HG03103 (cell line): Measurements from ENCODE around the gene CTDSPL.

Experiments
- ATAC-seq: cut with Tn5 transposase; IDR thresholded peaks from one replicate; pipeline ENCODE4 v1.9.1; 2021; ENCODE audit warnings: low read depth; ENCODE audit not compliant: unreplicated experiment

The CTDSPL gene

DNA sequence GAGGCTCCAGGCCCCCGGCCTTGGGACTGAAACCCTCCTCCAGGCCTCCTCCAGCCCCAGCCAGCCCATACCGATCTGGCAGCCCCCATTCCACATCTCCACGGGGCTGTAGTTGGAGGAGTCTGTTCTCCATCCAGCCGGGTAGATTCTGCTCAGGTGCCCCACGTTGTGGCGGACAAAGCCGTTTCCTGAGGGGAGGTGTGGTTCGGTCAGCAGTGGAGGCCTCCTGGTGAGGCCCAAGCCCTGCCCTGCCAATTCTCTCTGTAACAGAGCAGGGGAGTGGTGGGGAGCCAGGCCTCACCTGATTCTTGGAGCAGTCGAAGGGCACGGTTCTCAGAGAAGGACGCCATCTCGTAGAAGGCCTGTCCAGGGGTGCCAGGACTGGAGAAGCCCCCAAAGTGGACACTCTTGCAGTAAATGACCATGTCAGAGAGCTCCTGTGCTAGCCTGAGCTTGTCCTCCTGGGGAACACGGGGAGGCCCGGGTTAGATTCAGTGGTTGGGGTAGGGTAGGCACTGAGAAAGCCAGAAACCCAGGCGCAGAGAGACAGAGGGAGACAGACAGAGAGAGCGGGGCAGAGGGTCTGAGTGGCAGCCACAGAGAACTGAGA, 147.4 kb downstream of the CTDSPL start:
- no peak for ATAC-seq

DNA sequence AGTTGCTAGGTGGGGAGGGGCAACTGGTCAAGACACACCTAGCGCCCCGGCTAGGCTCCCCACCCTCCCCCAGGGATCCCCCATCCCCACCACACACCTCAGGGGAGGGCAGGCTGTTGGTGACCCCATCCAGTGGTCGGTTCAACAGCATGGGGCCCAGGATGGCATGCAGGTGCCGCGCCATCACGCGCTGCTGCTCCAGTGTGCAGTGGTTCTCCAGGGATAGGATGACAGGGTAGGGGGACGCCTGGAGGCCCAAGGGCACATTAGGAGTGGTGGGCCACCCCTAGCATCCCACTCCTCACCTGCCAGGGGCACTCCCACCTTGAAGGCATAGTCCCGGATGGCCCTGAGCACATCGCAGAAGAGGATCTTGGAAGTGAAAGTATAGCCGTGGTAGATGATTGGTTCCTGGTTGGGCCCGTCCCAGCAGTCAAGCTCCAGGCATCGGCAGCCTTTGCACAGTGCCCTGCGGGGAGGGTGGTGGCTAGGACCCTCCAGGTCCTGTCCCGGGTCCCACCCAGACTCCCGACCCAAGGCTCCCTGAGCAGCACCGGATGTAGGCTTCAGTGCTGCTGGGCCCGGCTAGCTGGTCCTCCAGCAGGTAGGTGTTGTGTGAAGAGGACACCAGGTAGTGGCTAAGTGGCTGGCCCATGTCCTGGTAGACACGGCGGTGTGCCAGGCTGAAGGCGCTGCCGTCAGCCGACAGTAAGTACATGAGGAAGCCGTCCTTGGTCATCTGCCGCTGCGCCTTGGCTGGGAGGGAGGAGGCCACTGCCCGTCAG, 148.3 kb downstream of the CTDSPL start:
- no peak for ATAC-seq

DNA sequence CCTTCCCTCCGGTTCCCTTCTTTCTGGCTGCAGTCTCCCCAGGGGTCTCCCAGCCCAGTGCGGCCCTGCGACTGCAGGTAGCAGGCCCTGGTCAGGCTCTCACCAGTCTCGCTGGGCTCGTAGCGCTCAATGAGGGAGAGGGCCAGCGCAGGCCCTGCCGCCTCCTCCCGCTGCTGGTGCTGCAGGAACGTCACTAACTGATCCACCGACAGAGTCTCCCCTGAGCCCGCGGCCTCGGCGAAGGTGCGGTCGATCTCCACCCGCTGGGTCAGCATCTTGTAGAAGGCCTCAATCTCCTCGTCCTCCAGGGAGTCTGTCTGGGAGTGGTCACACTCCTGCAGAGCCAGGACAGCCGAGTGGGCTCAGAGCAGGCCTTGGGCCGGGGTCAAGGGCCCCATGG, 149.4 kb downstream of the CTDSPL start:
- no peak for ATAC-seq

DNA sequence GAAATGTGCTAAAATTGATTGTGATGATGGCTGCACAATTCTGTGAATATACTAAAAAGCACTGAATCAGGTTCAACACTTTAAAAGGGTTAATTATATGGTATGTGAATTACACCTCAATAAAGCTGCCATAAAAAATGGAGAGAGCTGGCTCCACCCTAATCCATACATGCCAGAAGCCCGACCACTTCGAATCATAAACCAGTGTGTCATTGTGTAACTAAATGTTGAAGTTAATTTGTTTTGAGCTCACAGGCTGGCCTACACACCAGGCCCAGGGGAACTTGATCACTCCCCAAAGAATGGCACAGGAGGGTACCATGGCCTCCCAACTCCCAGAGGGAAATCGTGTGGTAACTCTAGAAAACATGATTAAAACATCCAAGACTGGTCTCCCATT, 153.8 kb downstream of the CTDSPL start:
- no peak for ATAC-seq

DNA sequence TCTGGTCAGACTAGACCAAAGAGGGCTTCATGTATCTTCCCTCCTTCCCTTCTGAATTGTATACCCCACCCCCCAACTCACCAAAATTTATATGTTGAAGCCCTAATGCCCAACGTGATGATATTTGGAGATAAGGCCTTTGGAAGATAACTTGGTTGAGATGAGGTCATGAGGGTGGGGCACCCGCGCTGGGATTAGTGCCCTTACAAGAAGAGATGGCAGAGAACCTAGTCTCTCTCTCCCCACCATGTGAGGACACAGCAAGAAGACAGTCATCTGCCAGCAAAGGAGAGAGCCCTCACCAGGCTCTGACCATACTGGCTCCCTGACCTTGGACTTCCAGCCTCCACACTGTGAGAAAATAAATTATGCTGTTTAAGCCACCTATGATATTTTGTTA, 154.3 kb downstream of the CTDSPL start:
- no peak for ATAC-seq

DNA sequence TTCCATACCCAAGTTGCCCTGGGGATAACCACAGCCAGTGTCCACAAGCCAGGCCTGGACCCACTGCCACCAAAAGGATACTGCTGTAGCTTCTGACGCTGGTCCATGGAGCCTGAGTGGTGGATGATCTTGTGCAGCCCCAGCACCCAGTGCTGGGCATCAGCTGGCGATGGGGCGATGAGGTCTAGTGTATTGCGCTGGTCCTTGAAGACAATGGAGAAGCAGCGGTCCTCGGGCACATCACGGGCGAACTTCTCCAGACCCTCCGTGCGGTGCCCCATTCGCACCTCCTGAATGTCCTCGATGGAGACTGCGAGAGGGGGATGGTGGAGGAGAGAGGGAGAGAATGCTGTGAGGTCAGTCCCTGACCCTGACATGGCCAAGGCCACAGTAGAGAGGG, 154.7 kb downstream of the CTDSPL start:
- ATAC-seq, result no peak

DNA sequence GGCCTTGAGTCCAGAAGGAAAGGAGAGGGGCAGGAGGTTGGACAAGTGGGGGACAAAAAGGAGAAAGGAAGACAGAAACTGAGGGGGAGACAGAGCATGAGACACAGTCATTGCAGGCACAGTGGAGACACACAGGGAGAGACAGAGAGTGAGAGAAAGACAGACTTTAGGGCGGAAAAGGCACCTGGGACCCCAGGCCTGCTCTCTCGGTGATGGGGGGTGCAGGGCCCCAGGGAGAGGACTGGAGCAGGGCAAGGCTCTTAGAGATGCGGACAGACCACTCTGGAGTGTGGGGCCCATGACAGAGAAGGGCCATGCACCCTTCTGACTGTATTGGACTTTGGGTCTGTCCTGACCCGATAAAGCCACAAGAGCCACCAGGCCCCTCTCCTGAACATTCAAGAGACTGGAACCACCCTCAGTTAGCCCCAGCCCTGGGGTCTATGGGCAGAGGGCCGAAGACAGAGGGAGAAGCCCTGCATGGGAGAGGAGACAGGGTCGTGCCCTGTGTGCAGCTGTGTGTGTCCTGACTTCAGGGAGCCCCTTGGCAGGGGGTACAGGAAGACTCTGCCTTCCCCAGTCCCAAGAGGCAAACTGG, 155.3 kb downstream of the CTDSPL start:
- no peak for ATAC-seq

DNA sequence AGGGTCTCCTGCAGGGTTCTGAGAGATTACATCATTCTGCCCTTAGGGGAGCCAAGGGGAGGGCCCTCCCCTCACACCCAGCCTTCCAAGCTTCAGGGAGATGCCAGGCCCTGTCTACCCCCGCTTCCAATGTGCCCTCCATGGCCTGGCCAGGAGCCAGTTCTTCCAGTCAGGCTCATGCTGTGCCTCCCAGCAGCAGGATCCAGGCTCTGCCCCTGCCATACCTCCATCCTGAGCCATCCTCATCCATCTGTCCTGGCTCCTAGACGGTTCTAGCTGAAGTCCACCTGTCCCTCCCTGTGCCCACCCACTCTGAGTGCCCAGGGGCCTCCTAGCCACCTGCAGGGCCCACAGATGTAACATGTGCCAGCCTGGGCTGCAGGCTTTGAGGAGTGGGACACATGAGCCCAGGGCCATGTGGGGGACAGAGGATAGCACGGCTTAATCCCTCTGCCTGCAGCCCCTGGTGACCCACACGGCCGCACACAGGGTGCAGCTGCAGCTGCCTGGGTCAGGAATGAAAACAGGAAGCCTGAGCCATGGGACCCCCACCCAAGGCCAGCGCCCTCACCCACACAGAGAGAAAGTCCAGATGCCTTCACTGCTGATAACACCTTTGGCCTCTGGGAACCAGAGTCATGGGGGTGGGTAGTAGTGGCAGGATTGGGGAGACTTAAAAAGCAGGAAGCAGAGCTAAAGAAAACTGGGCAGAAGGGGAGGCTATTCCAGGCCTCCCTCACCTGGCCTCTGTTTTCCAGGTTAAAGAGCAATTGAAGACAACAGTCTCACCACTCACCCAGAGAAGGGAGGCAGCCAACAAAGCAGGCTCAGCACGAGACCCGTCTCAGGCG, 156.0 kb downstream of the CTDSPL start:
- ATAC-seq, result no peak

DNA sequence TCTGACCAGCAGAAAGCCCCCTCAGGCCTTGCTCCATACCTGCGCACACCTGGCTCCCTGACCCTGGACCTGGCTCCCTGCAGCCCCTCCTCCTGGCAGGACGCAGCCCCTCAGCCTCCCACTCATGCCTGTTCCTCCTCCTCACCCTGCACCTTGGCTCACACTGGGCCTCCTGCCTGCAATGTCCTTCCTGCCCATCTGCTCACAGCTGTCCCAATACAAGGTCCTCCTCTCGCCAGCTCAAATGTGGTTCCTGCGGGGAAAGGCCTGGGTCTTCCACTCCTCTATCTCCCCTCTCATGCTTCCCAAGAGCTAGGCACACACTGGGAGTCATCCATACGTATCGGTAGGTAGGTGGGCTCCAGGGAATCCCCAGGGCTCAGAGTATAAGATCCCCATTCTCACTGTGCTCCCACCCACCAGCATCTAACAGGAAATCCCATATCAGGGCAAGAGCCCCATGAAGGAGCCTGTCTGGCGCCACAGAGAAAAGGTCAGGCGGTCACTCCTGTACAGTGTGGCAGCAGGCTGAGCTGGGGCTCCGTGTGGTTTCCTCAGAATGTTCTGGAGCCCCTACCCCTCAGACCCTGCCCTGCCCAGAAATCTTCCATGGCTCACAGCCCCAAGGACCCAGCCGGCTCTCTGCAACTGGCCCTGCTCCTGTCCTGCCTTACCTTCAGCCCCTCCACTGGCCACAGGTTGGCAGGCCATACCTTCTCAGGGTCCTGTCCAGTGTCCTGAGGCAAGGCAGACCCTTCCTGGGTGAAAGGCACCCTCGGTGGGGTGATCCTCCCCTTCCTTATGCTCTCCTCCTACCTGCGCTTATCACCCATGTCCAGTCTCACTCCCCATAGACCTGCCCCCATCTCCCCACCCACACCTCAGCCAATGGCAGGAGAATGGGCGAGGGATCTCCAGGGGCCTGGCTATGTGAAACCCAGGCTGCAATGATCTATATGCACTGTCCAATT, 156.9 kb downstream of the CTDSPL start:
- no peak for ATAC-seq

DNA sequence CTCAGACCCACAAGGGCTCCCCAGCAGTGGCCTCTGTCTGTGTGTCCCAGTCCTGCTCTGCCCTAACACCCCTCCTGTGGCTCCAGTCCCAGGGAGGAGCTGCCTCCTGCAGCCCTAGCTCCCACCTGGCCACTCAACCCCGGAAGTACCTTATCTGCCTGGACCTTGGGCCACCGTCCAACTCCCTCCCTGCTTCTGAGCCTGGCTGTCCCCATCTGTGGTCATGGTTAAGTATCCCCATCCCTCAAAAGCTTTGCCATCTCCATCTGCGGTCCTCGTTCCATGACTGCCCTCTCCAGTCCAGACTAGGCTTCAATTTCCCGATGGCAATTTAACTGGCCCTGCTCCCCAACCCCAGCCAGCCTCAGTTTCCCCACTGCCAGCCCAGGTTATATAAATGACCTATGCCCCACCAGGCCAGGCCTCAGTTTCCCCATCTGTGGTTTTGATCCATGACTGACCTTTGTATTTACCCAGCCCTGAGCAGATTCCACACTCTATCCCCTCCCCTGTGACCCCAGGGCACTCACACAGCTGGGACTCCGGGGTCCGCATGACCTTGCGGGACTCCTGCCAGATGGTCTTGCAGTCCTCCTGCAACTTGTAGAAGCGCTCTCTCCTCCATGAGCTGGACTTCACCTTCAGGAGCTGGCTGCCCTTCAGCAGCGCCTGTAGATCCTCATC, 158.1 kb downstream of the CTDSPL start:
- ATAC-seq, result no peak

DNA sequence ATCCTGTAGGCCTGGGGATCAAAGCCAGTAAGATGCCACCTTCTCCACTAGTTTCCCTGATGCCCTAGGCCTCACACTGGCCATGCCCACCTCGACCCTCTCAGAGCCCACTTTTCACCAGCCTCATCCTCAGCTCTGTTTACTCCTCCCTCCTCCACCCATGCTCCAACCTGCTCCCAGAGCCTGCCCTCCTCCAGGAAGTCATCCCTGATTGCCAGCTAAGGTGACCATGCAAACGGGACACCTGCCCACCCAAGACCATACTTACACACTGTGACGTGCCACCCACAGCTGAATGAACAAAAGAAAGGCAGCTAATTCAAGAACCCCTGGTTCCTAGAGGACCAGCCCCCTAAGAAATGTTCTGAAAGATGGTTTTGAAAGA, 158.7 kb downstream of the CTDSPL start:
- no peak for ATAC-seq

DNA sequence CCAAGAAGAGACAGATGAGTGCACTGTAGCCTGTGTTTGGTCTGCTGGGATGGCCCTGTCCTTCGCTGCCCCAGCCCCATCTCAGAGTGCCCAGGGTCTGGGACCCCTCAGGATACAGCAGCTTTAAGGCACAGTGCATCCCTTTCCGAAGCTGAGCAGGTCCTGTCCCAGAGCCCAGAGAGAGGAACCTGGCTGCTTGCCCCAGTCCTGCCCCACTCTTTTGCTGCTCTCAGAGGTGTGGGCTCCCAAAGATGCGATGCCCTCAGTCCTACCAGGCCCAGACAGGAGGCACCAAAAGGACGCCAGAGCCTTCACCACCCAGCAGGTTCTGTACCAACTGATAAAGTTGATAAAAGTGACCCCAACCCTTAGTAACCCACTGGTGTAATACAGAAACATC, 159.5 kb downstream of the CTDSPL start:
- no peak for ATAC-seq

DNA sequence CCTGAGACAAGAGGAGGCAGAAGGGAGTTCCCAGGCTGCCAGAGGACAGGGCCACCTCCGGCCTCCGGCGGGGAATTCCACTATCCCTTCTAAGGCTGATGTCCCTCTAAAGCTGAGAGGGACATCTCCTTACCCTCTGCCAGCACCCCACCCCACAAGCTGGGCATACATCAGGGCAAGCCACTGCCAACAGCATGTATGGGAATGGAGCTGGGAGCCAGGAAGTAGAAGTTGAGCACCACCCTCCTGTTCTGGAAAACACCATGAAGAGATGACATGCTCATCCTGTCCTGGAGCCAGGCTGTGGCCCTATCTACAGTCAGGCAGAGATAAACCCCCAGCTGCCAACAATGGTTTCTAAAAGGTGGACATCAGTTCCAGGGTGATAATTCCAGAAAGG, 160.6 kb downstream of the CTDSPL start:
- ATAC-seq, result no peak

DNA sequence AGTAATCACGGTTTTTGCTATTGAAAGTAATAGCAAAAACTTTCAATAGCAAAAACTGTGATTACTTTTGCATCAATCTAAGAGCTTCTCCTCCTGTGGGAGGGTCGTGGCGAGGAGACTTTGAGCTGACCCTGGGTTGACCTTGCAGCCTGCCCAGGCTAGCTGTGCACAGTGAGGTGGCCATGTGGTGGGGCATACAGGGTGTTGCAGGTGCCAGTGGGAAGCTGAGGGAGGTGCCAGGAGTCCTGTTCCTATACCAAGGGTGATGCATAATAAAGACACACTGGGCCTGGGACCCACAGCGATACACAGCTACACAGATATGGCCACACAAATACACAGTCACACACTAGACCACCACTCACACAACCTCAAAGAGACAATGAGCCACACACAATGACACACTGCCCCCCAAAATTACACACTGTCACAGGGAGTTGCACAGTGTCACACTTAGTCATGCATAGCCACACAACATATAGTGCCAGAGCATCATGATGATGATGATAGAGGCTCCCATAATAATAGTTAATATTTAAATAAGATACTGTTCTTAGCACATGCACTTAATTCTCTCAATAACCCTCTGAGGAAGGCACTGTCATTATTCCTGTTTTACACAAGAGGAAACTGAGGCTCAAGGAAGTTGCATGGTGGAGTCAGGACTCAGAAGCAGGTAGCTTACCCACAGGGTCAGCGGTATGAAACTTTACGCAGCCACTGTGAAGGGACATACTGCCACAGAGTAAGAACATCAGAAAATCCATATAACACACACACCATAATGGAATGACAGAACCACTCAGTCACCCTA, 161.4 kb downstream of the CTDSPL start:
- no peak for ATAC-seq

DNA sequence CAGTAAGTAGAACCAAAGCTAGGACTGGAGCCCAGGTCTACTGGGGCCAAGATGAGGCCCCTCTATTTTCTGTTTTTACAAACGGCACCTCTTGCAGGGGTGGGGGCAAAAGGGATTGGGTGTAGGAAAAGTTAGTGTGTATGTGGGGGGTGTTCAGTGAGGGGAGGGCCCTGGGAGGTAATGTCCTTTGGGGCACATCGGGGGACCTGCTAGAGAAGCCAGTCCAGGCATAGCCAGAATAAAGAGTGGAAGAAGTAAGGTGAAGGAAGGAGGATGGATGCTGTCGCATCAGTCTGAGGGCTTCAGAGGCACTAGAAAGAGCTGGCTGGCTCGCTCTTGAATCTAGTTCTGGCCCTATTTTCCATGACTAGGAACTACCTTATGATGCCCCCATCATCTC, 165.2 kb downstream of the CTDSPL start:
- no peak for ATAC-seq

DNA sequence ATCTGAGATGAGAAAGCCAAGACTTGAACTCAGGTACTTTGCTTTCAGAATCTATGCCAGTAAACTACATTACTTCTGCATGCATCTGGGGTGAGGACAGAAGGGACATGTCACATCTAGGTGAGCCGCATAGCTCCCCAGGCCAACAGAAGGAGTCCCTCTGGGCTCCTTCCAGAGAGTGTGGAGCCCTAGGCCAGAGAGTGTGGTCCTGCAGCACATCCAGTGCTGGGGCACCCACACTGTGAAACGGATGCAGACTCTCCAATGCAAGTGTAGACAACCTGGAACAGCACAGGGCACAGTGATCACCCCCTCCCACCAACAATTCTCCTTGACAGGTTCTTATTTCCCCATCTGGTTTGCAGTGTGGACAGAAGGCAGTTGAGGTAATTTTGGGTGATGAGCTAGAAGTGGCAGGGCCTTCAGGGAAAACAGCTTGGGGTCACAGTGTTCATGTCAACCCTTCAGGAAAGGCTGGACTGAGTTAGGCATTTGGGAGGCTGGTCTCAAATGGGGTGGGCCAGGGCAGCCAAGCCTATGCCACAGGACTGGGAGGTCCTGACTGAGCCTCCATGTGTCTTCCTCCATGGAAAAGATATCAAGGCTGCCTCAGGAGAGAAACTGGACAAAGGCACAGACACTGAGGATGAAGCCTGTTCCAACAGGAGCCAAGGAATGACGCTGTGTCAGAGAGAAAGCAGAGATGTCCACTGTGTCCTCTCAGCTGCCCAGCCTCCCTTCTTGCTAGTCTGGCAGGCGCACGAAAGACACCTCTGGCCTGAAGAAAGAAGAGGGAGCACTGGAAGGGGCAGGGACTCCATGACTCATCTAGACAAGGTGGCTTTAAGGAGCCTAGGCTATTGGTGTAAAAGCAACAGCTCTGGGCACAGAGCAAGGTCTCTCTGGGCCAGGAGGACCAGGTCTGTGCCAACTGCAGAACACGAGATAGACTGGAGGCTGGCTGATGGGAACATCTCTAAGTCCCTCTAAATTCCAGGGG, 166.1 kb downstream of the CTDSPL start:
- ATAC-seq, result no peak

DNA sequence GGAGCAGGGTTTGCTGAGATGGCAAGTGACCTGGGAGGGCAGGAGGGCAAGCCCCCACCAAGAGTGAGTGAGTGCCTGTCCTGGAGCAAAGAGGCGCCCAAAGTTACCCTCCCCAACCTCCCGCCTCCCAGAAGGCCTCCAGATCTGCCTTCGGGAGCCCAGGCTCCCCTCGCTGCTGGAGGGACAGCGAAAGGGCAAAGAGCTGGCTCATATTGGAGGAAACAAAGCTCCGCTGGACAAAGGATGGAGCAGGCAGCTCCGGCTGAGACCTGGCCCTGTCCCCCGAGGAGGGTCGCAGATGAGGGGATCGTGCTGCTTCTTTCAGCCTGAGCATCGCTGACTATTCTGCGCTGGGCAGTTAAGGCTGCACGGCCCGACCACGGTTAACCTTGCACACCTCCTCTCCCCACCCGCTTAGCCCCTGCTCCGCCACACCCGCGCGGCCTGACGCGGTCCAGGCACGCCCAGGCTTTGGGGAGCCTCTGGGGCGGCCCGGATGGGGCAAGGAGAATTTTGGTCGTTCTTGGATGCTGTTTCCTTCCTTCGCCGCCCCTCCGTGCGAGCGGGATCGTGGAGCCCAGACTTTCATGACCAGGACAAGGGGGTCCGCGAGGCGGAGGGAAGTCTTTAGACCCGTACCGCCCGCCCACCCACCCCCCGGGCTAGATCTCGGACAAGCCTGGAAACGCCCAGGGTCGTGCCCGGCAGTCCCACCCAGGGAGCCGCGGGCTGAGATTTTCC, 167.1 kb downstream of the CTDSPL start:
- no peak for ATAC-seq
